ENCODE data around the gene TUBB4B. TPM values are rescaled to one million over a fixed set of nuclear protein-coding genes. Genes with fewer than 3 reads are reported as not detected.
"Not testable (repeated sequence)": the region's sequence is repeated elsewhere in the genome, so short reads cannot be mapped to it uniquely, and the experiment has no call there.

The TUBB4B gene
- total RNA-seq, 2 experiments from 2014 or later = 241 to 249 TPM

DNA sequence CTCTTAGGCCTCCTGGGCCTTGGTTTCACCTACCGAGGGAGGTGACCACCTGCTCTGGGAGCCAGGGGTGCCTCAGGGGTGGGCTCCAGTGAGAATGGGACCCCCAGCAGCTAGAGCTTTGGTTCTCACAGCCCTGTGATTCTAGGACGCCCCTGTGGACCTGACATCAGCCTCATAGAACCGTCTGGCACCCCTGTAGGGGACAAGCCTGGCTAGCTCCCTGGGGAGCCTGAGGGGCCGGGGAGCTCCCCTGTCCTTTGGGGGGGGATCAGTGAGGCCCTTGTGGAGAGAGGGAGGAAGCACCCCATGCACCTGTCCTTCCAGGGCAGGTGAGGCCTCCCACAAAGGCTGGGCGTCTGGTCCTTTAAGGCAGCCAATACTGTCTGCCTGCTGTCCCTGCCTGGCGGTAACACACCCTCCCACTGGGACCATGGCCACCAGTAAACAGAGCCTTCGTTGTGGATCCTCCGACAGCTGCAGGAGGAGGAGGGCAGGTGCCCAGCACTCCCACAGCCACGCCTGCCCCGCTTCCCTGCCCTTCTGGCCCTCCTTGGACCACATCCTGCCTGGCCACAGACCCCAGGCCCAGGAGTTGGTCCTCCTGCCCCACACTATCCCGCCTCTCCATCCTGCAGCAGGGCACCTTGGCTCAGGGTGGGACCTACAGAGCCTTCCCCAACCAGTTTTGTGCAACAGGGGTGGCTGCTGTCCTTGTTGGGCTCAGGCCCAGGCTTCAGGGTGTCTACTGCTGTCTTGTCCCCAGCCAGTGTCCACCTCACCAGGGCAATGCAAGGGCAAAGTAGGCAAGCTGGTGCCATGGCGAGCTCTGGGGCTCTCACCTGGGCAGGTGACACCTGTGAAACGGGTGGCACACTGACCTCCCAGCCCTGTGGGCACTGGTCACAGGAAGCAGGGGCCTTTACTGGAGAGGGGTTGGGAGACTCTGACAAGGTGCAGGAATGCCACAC, 3.0 kb upstream of the TUBB4B start:
- Mint-ChIP-seq H3K27ac (no peak overlapping the region), H3K36me3 (peaks cover 14% of the 10 kb centered on the region), H3K9me3 (no peaks in the 10 kb centered on the region), H3K4me3 (no peak overlapping the region), H3K27me3 (no peaks in the 10 kb centered on the region), H3K4me1 (peaks cover 15% of the 10 kb centered on the region)
- POLR2A ChIA-PET = interaction anchor here (1.5 kb wide), 1 partner anchor 108 kb away, joined by 5 read pairs; no protein-coding TSS in a partner anchor
- ATAC-seq (ENCODE audit: low read depth) (no peak), DNase-seq (no peak)

DNA sequence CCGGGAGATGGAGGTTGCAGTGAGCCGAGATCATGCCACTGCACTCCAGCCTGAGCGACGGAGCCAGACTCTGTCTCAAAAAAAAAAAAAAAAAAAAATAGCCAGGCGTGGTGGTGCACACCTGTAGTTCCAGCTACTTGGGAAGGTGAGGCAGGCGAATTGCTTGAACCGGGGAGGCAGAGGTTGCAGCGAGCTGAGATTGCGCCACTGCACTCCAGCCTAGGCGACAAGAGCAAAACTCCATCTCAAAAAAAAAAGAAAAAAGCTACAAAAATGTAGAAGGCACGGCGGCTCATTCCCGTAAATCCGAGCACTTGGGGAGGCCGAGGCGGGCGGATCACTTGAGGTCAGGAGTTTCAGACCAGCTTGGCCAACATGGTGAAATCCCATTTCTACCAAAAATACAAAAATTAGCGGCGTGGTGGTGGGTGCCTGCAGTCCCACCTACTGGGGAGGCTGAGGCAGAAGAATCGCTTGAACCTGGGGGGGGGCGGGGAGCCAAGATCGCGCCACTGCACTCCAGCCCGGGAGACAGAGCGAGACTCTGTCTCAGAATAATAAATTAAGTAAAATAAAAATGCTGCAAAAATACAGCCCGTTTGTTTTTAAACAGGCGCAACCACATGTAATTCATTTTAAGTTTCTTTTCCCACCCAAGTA, 1.4 kb upstream of the TUBB4B start:
- Mint-ChIP-seq H3K4me3 (peak overlapping the region; percentile 78), H3K36me3 (peaks cover 20% of the 10 kb centered on the region), H3K27ac (peak overlapping the region; percentile 34), H3K4me1 (peaks cover 24% of the 10 kb centered on the region)
- DNase-seq; H3K9me3 Mint-ChIP-seq; ATAC-seq (ENCODE audit: low read depth); H3K27me3 Mint-ChIP-seq: not testable (repeated sequence)
- POLR2A ChIA-PET = interaction anchor here (0.6 to 6.7 kb wide), 26 partner anchors 9 to 379 kb away, joined by 3 to 171 read pairs (median 10); partner anchors contain the start of genes ANAPC2, CYSRT1, DPP7 and MAN1B1

DNA sequence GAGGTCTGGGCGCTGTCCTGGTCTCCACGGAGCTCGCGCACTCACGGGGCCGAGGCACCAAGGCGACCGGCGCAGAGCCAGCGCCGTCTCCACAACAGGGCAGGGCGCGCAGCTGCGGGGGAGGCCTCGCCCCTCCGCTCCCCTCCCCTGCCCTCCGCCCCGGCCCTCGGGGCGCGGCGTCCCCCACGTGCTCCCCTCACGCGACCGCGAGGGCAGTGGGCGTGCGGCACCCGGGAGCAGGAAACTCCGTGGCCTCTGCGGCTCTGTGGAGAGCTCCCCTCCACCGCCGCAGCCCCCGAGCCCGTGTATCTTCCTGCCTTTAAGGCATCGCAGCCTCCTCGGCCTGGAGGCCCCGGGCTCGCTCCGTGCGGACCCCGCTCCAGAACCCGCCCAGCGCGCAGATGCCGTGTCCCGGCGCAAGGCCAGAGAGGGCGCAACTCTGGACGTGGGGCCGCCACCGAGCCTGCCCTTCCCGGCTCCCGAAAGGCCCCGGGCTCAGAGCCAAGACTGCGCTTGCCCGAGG, 708 bp upstream of the TUBB4B start:
- H3K27ac Mint-ChIP-seq = peak overlapping the region; percentile 34
- H3K4me1 Mint-ChIP-seq = peaks cover 24% of the 10 kb centered on the region
- H3K4me3 Mint-ChIP-seq = peak overlapping the region; percentile 78
- ATAC-seq (ENCODE audit: low read depth) (peak; percentile 21), DNase-seq (no peak)
- no peaks in the 10 kb centered on the region for H3K9me3 Mint-ChIP-seq
- peaks cover 20% of the 10 kb centered on the region for H3K36me3 Mint-ChIP-seq
- POLR2A ChIA-PET = interaction anchor here (0.6 to 6.7 kb wide), 52 partner anchors 9 to 450 kb away, joined by 3 to 171 read pairs (median 5); partner anchors contain the start of genes ANAPC2, ARRDC1, CYSRT1 and DPP7
- H3K27me3 Mint-ChIP-seq = no peaks in the 10 kb centered on the region

DNA sequence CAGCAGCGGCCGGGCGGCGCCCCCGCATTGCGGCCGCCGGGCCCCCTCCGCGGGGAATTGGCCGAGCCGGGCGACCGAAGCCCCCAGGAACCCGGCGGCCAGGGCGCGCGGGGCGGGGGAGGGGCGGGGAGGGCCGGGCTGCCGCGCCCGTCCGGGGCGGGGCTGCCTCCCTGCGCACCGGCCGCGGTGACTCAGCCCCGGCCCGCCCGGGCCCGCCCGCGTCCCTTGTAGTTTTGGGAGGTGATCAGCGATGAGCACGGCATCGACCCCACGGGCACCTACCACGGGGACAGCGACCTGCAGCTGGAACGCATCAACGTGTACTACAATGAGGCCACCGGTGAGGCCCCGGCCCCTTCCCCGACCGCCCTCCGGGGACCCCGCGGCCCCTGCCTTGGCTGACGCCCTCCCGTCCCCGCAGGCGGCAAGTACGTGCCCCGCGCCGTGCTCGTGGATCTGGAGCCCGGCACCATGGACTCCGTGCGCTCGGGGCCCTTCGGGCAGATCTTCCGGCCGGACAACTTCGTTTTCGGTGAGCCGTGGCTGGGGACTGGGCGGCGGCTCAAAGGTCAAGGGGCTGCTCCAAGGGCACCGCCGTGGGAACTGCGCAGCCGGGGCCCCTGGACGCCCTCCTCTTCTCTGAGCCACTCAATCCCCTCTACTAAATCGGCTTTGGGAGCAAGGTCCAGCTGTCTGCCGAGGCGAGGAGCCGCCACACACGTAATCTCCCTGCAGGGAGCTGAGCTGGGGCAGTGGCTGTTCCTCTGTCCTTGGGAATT, 592 bp downstream of the TUBB4B start:
- peaks cover 24% of the 10 kb centered on the region for H3K4me1 Mint-ChIP-seq
- DNase-seq = peak; percentile 79
- H3K36me3 Mint-ChIP-seq = peaks cover 20% of the 10 kb centered on the region
- H3K27ac Mint-ChIP-seq = peak overlapping the region; percentile 80
- no peaks in the 10 kb centered on the region for H3K27me3 Mint-ChIP-seq
- peak; percentile 13 for ATAC-seq (ENCODE audit: low read depth)
- POLR2A ChIA-PET = interaction anchor here (0.7 to 6.7 kb wide), 32 partner anchors 11 to 363 kb away, joined by 3 to 171 read pairs (median 6); partner anchors contain the start of genes ANAPC2, ARRDC1, CYSRT1 and DPP7
- no peaks in the 10 kb centered on the region for H3K9me3 Mint-ChIP-seq
- peak overlapping the region; percentile 86 for H3K4me3 Mint-ChIP-seq

DNA sequence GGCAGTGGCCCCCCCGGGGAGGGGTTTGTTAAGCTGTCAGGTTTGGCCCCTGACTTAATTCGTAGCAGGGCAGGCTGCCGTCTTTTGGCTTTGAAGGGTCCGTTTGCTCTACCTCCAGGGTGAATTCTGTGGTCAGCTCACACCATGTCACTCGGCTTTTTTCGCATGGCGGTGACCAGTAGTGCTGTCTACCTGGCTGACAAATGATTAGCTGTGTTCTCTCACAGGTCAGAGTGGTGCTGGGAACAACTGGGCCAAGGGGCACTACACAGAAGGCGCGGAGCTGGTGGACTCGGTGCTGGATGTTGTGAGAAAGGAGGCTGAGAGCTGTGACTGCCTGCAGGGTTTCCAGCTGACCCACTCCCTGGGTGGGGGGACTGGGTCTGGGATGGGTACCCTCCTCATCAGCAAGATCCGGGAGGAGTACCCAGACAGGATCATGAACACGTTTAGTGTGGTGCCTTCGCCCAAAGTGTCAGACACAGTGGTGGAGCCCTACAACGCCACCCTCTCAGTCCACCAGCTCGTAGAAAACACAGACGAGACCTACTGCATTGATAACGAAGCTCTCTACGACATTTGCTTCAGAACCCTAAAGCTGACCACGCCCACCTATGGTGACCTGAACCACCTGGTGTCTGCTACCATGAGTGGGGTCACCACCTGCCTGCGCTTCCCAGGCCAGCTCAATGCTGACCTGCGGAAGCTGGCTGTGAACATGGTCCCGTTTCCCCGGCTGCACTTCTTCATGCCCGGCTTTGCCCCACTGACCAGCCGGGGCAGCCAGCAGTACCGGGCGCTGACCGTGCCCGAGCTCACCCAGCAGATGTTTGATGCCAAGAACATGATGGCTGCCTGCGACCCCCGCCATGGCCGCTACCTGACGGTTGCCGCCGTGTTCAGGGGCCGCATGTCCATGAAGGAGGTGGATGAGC, 1.4 kb downstream of the TUBB4B start:
- Mint-ChIP-seq H3K4me3 (peak overlapping the region; percentile 86), H3K4me1 (peaks cover 24% of the 10 kb centered on the region), H3K27me3 (no peaks in the 10 kb centered on the region), H3K36me3 (peaks cover 20% of the 10 kb centered on the region), H3K9me3 (no peaks in the 10 kb centered on the region), H3K27ac (peak overlapping the region; percentile 80)
- DNase-seq (no peak), ATAC-seq (ENCODE audit: low read depth) (no peak)
- POLR2A ChIA-PET = interaction anchor here (0.7 to 6.7 kb wide), 11 partner anchors 9 to 172 kb away, joined by 3 to 171 read pairs (median 4); partner anchors contain the start of genes CYSRT1, NELFB, RNF208 and SAPCD2

DNA sequence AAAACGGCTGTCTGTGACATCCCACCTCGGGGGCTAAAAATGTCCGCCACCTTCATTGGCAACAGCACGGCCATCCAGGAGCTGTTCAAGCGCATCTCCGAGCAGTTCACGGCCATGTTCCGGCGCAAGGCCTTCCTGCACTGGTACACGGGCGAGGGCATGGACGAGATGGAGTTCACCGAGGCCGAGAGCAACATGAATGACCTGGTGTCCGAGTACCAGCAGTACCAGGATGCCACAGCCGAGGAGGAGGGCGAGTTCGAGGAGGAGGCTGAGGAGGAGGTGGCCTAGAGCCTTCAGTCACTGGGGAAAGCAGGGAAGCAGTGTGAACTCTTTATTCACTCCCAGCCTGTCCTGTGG, 2.2 kb downstream of the TUBB4B start:
- not testable (repeated sequence) for H3K9me3 Mint-ChIP-seq; H3K27ac Mint-ChIP-seq; ATAC-seq (ENCODE audit: low read depth); DNase-seq; H3K27me3 Mint-ChIP-seq; H3K4me3 Mint-ChIP-seq
- peaks cover 23% of the 10 kb centered on the region for H3K4me1 Mint-ChIP-seq
- POLR2A ChIA-PET = interaction anchor here (0.9 to 6.7 kb wide), 4 partner anchors 11 to 173 kb away, joined by 3 to 171 read pairs (median 4); partner anchors contain the start of genes NELFB, RNF208, SAPCD2 and STPG3
- peaks cover 20% of the 10 kb centered on the region for H3K36me3 Mint-ChIP-seq

DNA sequence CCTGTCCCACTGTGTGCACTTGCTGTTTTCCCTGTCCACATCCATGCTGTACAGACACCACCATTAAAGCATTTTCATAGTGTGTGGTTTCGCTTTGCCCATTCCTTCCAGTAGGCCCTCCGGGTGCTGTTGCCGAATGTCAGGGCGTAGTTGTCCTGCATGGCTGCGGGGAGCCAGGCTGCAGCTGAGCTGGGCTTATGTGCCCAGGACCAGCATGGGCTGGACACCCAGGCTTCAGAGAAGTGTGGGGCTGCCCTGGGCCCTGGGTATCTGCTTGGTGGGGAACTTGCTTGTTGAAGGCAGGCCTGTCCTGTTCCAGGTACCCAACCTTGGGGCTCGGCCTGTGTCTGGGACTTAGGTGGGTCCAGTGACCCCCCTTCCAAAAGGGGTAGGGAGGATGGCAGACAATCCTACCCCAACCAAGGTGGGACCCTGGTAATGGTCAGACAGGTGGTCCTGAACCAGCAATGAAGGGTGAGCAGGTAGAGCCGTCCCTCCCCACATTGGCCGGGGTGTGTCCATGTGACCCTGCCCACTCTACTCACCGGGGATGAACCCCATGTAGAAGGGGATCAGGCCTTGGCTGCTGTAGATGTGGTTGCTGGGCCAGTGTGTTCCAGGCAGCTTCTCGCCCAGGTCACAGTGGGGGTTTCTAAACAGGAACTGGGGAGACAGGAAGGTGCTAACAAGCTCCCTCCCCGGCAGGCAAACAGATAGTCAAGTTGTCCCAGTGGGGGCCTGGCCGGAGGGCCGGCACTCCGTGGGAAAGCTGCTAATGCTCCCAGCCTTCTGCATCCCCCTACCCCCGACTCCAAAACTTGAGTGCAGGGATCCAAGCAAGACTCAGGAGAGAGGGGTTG, 2.8 kb downstream of the TUBB4B start:
- ATAC-seq (ENCODE audit: low read depth) = no peak
- DNase-seq = no peak
- peak overlapping the region; percentile 54 for H3K27ac Mint-ChIP-seq
- H3K4me1 Mint-ChIP-seq = peaks cover 21% of the 10 kb centered on the region
- H3K36me3 Mint-ChIP-seq = peaks cover 20% of the 10 kb centered on the region
- no peak overlapping the region for H3K4me3 Mint-ChIP-seq
- POLR2A ChIA-PET = interaction anchor here (1.7 to 6.7 kb wide), 2 partner anchors 10 to 174 kb away, joined by 5 to 171 read pairs; partner anchors contain the start of genes NELFB, SAPCD2 and STPG3
- no peaks in the 10 kb centered on the region for H3K27me3 Mint-ChIP-seq
- no peaks in the 10 kb centered on the region for H3K9me3 Mint-ChIP-seq

DNA sequence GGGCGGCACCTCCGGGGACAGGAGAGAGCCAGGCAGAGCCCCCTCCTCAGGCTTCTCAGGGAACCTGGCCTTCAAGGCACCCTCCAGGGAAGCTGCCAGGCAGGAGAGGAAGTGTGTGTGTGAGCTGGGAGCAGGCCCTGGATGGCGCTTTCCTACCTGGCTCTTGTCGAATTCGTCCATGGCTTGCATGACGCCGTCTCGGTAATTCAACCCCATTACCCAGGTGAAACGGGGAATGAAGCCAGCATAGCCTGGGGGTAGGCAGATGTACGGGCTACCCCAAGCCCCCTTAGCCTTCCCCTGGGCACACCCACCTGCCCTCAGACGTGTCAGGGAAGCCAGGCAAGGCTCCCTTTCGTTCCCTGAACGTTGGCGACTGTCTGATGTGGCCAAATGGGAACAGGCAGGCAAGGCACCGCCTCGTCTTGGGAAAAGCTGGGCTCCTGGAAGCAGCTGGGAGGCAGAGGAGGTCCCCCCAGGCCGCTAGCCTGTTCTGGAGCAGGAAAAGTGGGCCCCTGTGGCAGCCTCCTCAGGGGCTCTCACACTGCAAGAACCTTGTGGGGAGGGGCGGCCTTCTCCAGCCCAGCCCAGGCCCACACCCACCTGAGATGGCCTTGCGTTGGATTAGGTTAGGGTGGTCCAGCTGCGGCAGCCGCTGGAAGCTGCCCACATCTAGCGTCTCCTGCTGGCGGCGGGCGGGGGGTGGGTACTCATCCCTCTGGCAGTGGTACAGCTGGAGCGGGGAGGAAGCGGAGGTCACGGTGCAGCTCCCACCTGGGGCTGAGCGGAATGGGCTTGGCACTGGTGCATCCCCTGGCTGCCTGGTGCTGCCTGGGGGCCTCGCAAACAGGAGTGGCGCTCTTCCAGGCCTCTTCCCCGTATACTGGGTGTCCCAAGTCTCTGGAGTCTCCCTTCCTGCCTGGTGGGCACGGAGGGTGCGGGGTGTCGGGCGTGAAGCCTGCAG, 3.7 kb downstream of the TUBB4B start:
- ATAC-seq (ENCODE audit: low read depth) = no peak
- Mint-ChIP-seq H3K4me1 (peaks cover 18% of the 10 kb centered on the region), H3K27me3 (no peaks in the 10 kb centered on the region), H3K27ac (peak overlapping the region; percentile 54), H3K9me3 (no peaks in the 10 kb centered on the region), H3K4me3 (no peak overlapping the region), H3K36me3 (peaks cover 20% of the 10 kb centered on the region)
- POLR2A ChIA-PET = interaction anchor here (6.7 kb wide), 1 partner anchor 10 kb away, joined by 171 read pairs; the partner anchor contains the start of genes NELFB and STPG3
- no peak for DNase-seq

DNA sequence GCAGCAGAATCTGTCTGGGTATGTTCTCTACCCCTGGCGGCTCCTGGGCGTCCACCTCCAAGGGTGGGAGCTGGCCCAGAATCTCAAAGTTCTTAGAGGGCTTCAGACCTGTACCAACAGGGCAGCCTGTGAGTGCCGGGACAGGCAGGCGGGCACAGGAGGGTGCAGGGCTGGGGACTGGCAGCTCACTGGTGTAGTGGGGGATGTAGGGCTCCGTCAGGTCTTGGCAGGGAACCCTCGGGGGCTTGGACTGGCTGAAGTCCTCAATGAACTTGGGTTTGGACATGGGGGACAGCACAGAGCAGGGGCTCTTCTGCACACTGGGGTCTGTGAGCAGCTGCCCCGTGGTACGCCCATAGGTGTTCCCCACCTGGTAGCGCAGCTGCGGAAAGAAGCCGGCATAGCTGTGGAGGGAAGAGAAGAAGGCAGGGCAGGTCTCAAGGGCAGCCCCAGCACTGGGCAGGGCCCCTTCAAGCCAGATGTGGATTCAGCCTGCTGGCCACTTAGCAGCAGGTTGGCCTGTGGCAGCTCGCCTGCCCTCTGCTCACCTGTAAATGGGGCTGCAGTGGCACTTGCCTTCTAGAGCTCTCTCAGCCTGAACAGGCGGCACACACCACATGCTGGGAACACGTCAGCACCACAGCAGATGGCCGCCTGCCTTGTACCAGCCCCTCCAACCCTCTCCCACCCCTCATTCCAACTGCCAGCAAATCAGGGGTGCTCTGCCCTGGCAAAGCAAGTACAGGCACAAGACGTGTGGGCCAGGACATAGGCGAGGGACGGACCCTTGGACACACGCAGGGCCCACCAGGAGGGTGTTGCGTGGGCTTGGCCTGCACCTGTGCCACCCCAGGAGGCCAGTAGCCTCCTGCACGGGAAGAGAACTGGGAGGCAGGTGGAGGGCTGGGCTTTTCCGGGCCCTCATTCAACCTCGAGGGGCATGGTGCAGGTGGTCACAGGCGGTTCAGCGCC, 4.6 kb downstream of the TUBB4B start:
- Mint-ChIP-seq H3K9me3 (no peaks in the 10 kb centered on the region), H3K4me1 (peaks cover 16% of the 10 kb centered on the region), H3K27me3 (no peaks in the 10 kb centered on the region), H3K4me3 (no peak overlapping the region), H3K27ac (no peak overlapping the region), H3K36me3 (peaks cover 20% of the 10 kb centered on the region)
- no peak for ATAC-seq (ENCODE audit: low read depth)
- POLR2A ChIA-PET = interaction anchor here (6.7 kb wide), 1 partner anchor 9 kb away, joined by 171 read pairs; the partner anchor contains the start of genes NELFB and STPG3
- DNase-seq = peak; percentile 36

All from activated naive CD8-positive, alpha-beta T cell treated with anti-CD3 and anti-CD28 coated beads, Interleukin-2, amount 10 ng/mL, durations not matched to agents 7 days and 5 days (primary cell).